Kidney (tissue), 14 donors: ENCODE data around the gene MOB3B. TPM values are rescaled to one million over a fixed set of nuclear protein-coding genes. Genes with fewer than 3 reads are reported as not detected.

Experiments
- DNase-seq, 5 donors: peaks; one replicate each; pipeline ENCODE4 v3.0.0-alpha.2; 2013 to 2020
- FAIRE-seq: peaks from 2 replicates; lab custom pipeline; 2012; peaks lifted over from hg19 to GRCh38; lab: Jason Lieb, UNC
- H3K27ac ChIP-seq, 2 donors: one replicate each; pipeline ENCODE4 v1.7.0; 2013; ENCODE audit warnings: low read depth in 2 of 2, low read length in 2 of 2, inconsistent platforms in 1 of 2
- H3K27me3 ChIP-seq: one replicate; pipeline ENCODE4 v1.7.1; 2013; ENCODE audit warnings: low read length, inconsistent platforms; ENCODE audit not compliant: control insufficient read depth, insufficient read depth
- H3K36me3 ChIP-seq, 3 donors: one replicate each; pipeline versions ENCODE4 v1.7.0 to v1.7.1; 2013; ENCODE audit warnings: low read length in 3 of 3, control low read depth in 1 of 3, inconsistent platforms in 1 of 3; ENCODE audit not compliant: insufficient read depth in 3 of 3, control insufficient read depth in 2 of 3
- H3K4me1 ChIP-seq, 3 donors: one replicate each; pipeline versions ENCODE4 v1.7.0 to v1.7.1; 2013; ENCODE audit warnings: low read length in 3 of 3, inconsistent platforms in 1 of 3, low read depth in 1 of 3; ENCODE audit not compliant: control insufficient read depth in 2 of 3, insufficient read depth in 2 of 3
- H3K4me3 ChIP-seq, 3 donors: one replicate each; pipeline versions ENCODE4 v1.7.0 to v1.8.1; 2013; ENCODE audit warnings: low read length in 3 of 3, control low read depth in 1 of 3, inconsistent platforms in 1 of 3
- H3K9ac ChIP-seq, 3 donors: one replicate each; pipeline versions ENCODE4 v1.7.0 to v1.7.1; 2013; ENCODE audit warnings: low read length in 3 of 3, control low read depth in 1 of 3, inconsistent platforms in 1 of 3
- H3K9me3 ChIP-seq, 3 donors: one replicate each; pipeline versions ENCODE4 v1.7.0 to v1.7.1; 2013; ENCODE audit warnings: low read length in 3 of 3, control low read depth in 1 of 3, inconsistent platforms in 1 of 3; ENCODE audit not compliant: control insufficient read depth in 2 of 3, insufficient read depth in 1 of 3
- intact Hi-C: fragments of 100-400 bp; cut with DNase I; formaldehyde crosslinking; loops from one replicate; pipeline ENCODE4 v1.11.1; 2022
- polyA plus RNA-seq: library from polyadenylated mRNA; stranded (reverse); fragments of 350-450 nt; fragmentation: Illumina TruSeq; extraction: RNeasy Lipid Tissue Mini Kit (QIAGEN cat#74804); gene quantifications from one replicate; pipeline ENCODE4 v1.2.3, GENCODE V29; 2014; ENCODE audit warnings: low read depth, low replicate concordance; ENCODE audit not compliant: insufficient read depth
- total RNA-seq: library from RNA; stranded (reverse); fragmentation: NEBNext Ultra II Directional; extraction: Animal tissue kit (Norgen Biotek cat#: 25700); gene quantifications from one replicate; pipeline ENCODE4 v1.2.1, GENCODE V29; 2021
- TF ChIP-seq, protein P1 (sequence below): IDR thresholded peaks from 3 replicates; pipeline ENCODE4 v1.5.1; 2012; ENCODE audit warnings: mild to moderate bottlenecking, moderate library complexity, borderline replicate concordance; ENCODE audit not compliant: insufficient read depth; ENCODE audit errors: extremely low read depth
- donor health status: control.
- donor health status: control.
- donor health status: control.
- donor health status: control.
- donor health status: control.
- donor health status: DM: yes; HTN: yes; CAD: no.
- donor health status: Normal renal cell carcinoma (clear cell type).

The MOB3B gene
- total and polyA plus RNA-seq, 2 donors from 2014 or later = 5.9 to 22.5 TPM

DNA sequence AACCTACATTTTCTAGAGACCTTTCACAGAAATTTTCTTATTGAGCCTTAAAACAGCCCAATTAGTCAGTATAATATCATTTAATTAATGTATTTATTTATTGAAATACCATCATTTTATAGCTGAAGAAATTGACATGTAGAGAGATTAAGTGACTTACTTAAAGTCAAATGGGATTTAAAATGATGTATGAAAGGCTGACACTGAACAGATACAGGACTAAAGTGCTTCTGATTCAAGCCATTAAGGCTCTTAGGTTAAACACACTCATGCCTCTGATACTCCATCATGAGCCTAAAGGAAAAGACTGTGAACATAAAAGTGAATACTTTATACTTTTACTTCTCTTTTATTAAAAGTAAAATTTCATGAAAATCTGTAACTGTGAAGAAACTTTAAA, 30.8 kb upstream of the MOB3B start:
- no peaks in the 10 kb centered on the region for H3K4me1 ChIP-seq
- H3K27ac ChIP-seq = no peak overlapping the region
- TF ChIP-seq, protein P1, sequence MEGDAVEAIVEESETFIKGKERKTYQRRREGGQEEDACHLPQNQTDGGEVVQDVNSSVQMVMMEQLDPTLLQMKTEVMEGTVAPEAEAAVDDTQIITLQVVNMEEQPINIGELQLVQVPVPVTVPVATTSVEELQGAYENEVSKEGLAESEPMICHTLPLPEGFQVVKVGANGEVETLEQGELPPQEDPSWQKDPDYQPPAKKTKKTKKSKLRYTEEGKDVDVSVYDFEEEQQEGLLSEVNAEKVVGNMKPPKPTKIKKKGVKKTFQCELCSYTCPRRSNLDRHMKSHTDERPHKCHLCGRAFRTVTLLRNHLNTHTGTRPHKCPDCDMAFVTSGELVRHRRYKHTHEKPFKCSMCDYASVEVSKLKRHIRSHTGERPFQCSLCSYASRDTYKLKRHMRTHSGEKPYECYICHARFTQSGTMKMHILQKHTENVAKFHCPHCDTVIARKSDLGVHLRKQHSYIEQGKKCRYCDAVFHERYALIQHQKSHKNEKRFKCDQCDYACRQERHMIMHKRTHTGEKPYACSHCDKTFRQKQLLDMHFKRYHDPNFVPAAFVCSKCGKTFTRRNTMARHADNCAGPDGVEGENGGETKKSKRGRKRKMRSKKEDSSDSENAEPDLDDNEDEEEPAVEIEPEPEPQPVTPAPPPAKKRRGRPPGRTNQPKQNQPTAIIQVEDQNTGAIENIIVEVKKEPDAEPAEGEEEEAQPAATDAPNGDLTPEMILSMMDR = no peak
- H3K9me3 ChIP-seq = no peaks in the 10 kb centered on the region
- H3K9ac ChIP-seq = no peak overlapping the region
- intact Hi-C loops = no loop called here
- H3K4me3 ChIP-seq = no peak overlapping the region
- FAIRE-seq = no peak
- H3K36me3 ChIP-seq = peaks cover 5 to 10% (median 8%) of the 10 kb centered on the region in 3 donors
- no peaks in the 10 kb centered on the region for H3K27me3 ChIP-seq
- DNase-seq = no peak

DNA sequence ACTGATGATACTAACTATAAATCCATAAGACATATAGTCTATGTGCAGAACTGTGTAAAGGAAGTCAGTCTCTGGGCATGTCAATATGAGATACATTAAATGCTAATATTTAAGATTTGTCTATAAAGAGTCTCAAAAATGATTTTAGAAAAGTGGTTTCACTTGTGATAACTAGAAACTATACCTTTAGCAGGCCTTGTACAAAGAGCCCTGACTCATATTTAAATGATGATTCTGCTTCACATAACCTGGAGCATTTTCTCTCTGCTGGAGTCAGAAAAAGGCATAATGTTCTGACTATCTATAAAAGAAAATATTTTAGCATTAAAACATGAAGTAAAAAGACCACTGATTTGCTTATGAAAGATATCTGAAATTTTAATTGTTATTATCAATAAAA, 28.7 kb upstream of the MOB3B start:
- no peak overlapping the region for H3K27ac ChIP-seq
- no peak overlapping the region for H3K4me3 ChIP-seq
- no peak overlapping the region for H3K9ac ChIP-seq
- TF ChIP-seq, protein P1 = no peak
- H3K36me3 ChIP-seq = peaks cover 5 to 17% (median 8%) of the 10 kb centered on the region in 3 donors
- no peak for DNase-seq
- no peaks in the 10 kb centered on the region for H3K4me1 ChIP-seq
- FAIRE-seq = no peak
- no peaks in the 10 kb centered on the region for H3K27me3 ChIP-seq
- intact Hi-C loops = no loop called here
- H3K9me3 ChIP-seq = no peaks in the 10 kb centered on the region

GRCh38 chr9:27556470-27556869, 26.9 kb upstream of the MOB3B start:
- intact Hi-C loops = no loop called here
- Histone ChIP-seq H3K4me3 (no peak overlapping the region), H3K27me3 (no peaks in the 10 kb centered on the region), H3K9ac (no peak overlapping the region), H3K4me1 (no peaks in the 10 kb centered on the region), H3K36me3 (peaks cover 5 to 17% (median 9%) of the 10 kb centered on the region in 3 donors), H3K27ac (no peak overlapping the region), H3K9me3 (no peaks in the 10 kb centered on the region)
- TF ChIP-seq, protein P1 = no peak
- FAIRE-seq (no peak), DNase-seq (no peak)

DNA sequence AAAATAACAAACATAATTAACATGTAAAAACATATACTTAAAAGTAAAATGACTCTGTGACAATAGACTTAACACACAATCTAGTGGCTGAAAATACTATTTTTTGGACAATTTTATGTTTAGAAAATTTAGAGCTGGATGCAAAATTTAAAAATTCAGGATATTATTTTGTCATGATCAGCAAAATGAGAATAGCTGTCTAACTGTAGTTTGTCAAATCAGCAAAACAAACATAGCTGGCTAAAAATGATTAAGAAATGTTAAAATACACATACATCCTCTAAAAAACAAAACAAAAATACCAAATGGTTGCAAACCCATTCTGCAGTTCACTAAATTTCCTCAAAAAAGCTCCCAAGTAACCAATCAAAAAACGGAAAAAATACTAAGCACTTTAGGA, 25.1 kb upstream of the MOB3B start:
- no peak for FAIRE-seq
- intact Hi-C loops = loop anchor here (5.0 kb wide), 1 partner anchor 222 kb away; no protein-coding TSS in a partner anchor
- no peak for DNase-seq
- H3K27ac ChIP-seq = no peak overlapping the region
- no peaks in the 10 kb centered on the region for H3K9me3 ChIP-seq
- TF ChIP-seq, protein P1 = no peak
- H3K4me1 ChIP-seq = no peaks in the 10 kb centered on the region
- H3K9ac ChIP-seq = no peak overlapping the region
- no peaks in the 10 kb centered on the region for H3K27me3 ChIP-seq
- peaks cover 5 to 17% (median 7%) of the 10 kb centered on the region in 3 donors for H3K36me3 ChIP-seq
- H3K4me3 ChIP-seq = no peak overlapping the region
